Smooth muscle cell (in vitro differentiated cells): ENCODE measurements around the gene VEGFC. TPM values are rescaled to one million over a fixed set of nuclear protein-coding genes. Genes with fewer than 3 reads are reported as not detected.

Experiments used
- DNase-seq: peaks from one replicate; lab custom pipeline; 2025; ENCODE audit not compliant: unreplicated experiment; lab: John Stamatoyannopoulos, UW
- H2AFZ ChIP-seq: fragments of 200-600 bp; sonication (generic); 2 replicates; pipeline ENCODE4 v1.6.0; 2016; ENCODE audit warnings: antibody characterized with exemption, low read depth, mild to moderate bottlenecking
- H3F3A ChIP-seq: fragments of 200-600 bp; sonication (generic); 2 replicates; pipeline ENCODE4 v1.6.0; 2017; ENCODE audit warnings: antibody characterized with exemption, low read depth
- H3K27ac ChIP-seq: fragments of 200-600 bp; sonication (generic); 2 replicates; pipeline ENCODE4 v1.5.1; 2016; ENCODE audit warnings: low read depth, mild to moderate bottlenecking
- H3K27me3 ChIP-seq: fragments of 200-600 bp; sonication (generic); 2 replicates; pipeline ENCODE4 v1.6.1; 2016; ENCODE audit warnings: low read depth, mild to moderate bottlenecking
- H3K36me3 ChIP-seq: fragments of 200-600 bp; sonication (generic); 2 replicates; pipeline ENCODE4 v1.5.1; 2016; ENCODE audit warnings: low read depth
- H3K4me1 ChIP-seq: fragments of 200-600 bp; sonication (generic); 2 replicates; pipeline ENCODE4 v1.5.1; 2016; ENCODE audit warnings: low read depth
- H3K4me2 ChIP-seq: fragments of 200-600 bp; sonication (generic); 2 replicates; pipeline ENCODE4 v1.6.0; 2016; ENCODE audit warnings: mild to moderate bottlenecking
- H3K4me3 ChIP-seq: fragments of 200-600 bp; sonication (generic); 2 replicates; pipeline ENCODE4 v1.5.1; 2016; ENCODE audit warnings: mild to moderate bottlenecking
- H3K79me2 ChIP-seq: fragments of 200-600 bp; sonication (generic); 2 replicates; pipeline ENCODE4 v1.6.0; 2016; ENCODE audit warnings: low read depth, mild to moderate bottlenecking
- H3K9ac ChIP-seq: fragments of 200-600 bp; sonication (generic); 2 replicates; pipeline ENCODE4 v1.6.0; 2016; ENCODE audit warnings: low read depth
- H3K9me3 ChIP-seq: fragments of 200-600 bp; sonication (generic); replicated peaks from 2 replicates; pipeline ENCODE4 v1.5.1; 2016; ENCODE audit warnings: low read depth
- H4K20me1 ChIP-seq: fragments of 200-600 bp; sonication (generic); 2 replicates; pipeline ENCODE4 v1.6.0; 2016; ENCODE audit warnings: low read depth
- CTCF ChIP-seq: fragments of 200-600 bp; sonication (generic); IDR thresholded peaks from 2 replicates; pipeline ENCODE4 v1.5.1; 2017; ENCODE audit warnings: borderline replicate concordance, mild to moderate bottlenecking, antibody characterized with exemption; ENCODE audit not compliant: insufficient read depth, poor library complexity, severe bottlenecking
- WGBS: methylation state at CpG from one replicate; pipeline ENCODE4 v1.1.7; 2016; ENCODE audit warnings: low lambda C conversion rate; 5-methylcytosine and 5-hydroxymethylcytosine counted together
- polyA plus RNA-seq: library from polyadenylated mRNA; unstranded; fragments of >200 nt; fragmentation: Nextera tagmentation; extraction: Ambion mirVana; gene quantifications from 2 replicates; pipeline ENCODE4 v1.2.1, GENCODE V29; 2016
- total RNA-seq: library from RNA; depleted of rRNA; stranded (reverse); fragments of >200 nt; gene quantifications from 2 replicates; pipeline ENCODE4 v1.2.3, GENCODE V29; 2014

VEGFC gene
- total and polyA plus RNA-seq, 2 experiments from 2014 or later: 26.6 to 30.0 TPM

GRCh38 chr4:176800891-176801534 is 8.3 kb upstream of the VEGFC start:
- Histone ChIP-seq H4K20me1 (no peaks in the 10 kb centered on the region), H3K4me3 (no peak overlapping the region), H3F3A (no peaks in the 10 kb centered on the region), H3K4me2 (no peak overlapping the region), H3K9ac (no peak overlapping the region), H3K79me2 (no peaks in the 10 kb centered on the region), H3K9me3 (no peaks in the 10 kb centered on the region), H3K27ac (no peak overlapping the region), H3K27me3 (no peaks in the 10 kb centered on the region), H2AFZ (no peak overlapping the region), H3K4me1 (no peaks in the 10 kb centered on the region), H3K36me3 (no peaks in the 10 kb centered on the region)
- TF ChIP-seq CTCF: no peak
- no peak for DNase-seq
- WGBS: 4% methylated on average over 2 of the region's 2 CpGs

- Histone ChIP-seq H4K20me1 (no peaks in the 10 kb centered on the region), H3K27me3 (no peaks in the 10 kb centered on the region), H3K27ac (no peak overlapping the region), H2AFZ (no peak overlapping the region), H3F3A (no peaks in the 10 kb centered on the region), H3K36me3 (no peaks in the 10 kb centered on the region), H3K9ac (no peak overlapping the region), H3K4me3 (no peak overlapping the region), H3K4me2 (no peak overlapping the region), H3K79me2 (no peaks in the 10 kb centered on the region), H3K9me3 (no peaks in the 10 kb centered on the region), H3K4me1 (no peaks in the 10 kb centered on the region)
- 80% methylated on average over 2 of the region's 2 CpGs for WGBS
- no peak for TF ChIP-seq CTCF
- no peak for DNase-seq
Observed at GRCh38 chr4:176799653-176800052, 6.9 kb upstream of the VEGFC start.

- Histone ChIP-seq H3K79me2 (no peaks in the 10 kb centered on the region), H3K4me3 (no peak overlapping the region), H3K36me3 (no peaks in the 10 kb centered on the region), H3F3A (peaks cover under 1% of the 10 kb centered on the region), H3K27ac (no peak overlapping the region), H3K27me3 (no peaks in the 10 kb centered on the region), H4K20me1 (no peaks in the 10 kb centered on the region), H3K9ac (no peak overlapping the region), H3K4me2 (no peak overlapping the region), H3K4me1 (no peaks in the 10 kb centered on the region), H3K9me3 (no peaks in the 10 kb centered on the region), H2AFZ (no peak overlapping the region)
- TF ChIP-seq CTCF: no peak
- WGBS: 91% methylated on average over 1 of the region's 1 CpG
- DNase-seq: no peak
Observed at GRCh38 chr4:176798540-176798939, 5.8 kb upstream of the VEGFC start.

- WGBS: 85% methylated on average over 1 of the region's 1 CpG
- TF ChIP-seq CTCF: no peak
- no peak overlapping the region for H3K27ac ChIP-seq
Observed at GRCh38 chr4:176795441-176795840, 2.7 kb upstream of the VEGFC start.

More at GRCh38 chr4:176795441-176795840, 2.7 kb upstream of the VEGFC start:
- Histone ChIP-seq H3K9ac (no peak overlapping the region), H3K4me3 (no peak overlapping the region), H3K27me3 (no peaks in the 10 kb centered on the region), H2AFZ (no peak overlapping the region), H3K9me3 (no peaks in the 10 kb centered on the region), H3K4me2 (no peak overlapping the region), H4K20me1 (no peaks in the 10 kb centered on the region), H3K79me2 (peaks cover 9% of the 10 kb centered on the region), H3K36me3 (no peaks in the 10 kb centered on the region), H3F3A (peaks cover 7% of the 10 kb centered on the region), H3K4me1 (no peaks in the 10 kb centered on the region)
- DNase-seq: no peak
